Astrocyte (in vitro differentiated cells and primary cell): ENCODE data around the gene PPIF. TPM values are rescaled to one million over a fixed set of nuclear protein-coding genes. Genes with fewer than 3 reads are reported as not detected.

ENCODE experiments used
- DNase-seq: peaks from one replicate; pipeline ENCODE4 v3.0.0-alpha.2; 2010; ENCODE audit warnings: low read depth
- FAIRE-seq: peaks from 2 replicates; lab custom pipeline; 2011; peaks lifted over from hg19 to GRCh38; lab: Jason Lieb, UNC
- H2AFZ ChIP-seq: 2 replicates; pipeline ENCODE4 v1.6.0; 2012; ENCODE audit warnings: low read depth, low read length, inconsistent platforms
- H3K27ac ChIP-seq: 2 replicates; pipeline ENCODE4 v1.5.1; 2011; ENCODE audit warnings: low read depth, low read length, inconsistent platforms
- H3K27me3 ChIP-seq: 2 replicates; pipeline ENCODE4 v1.6.0; 2011; ENCODE audit warnings: low read length, inconsistent platforms; ENCODE audit not compliant: insufficient read depth
- H3K36me3 ChIP-seq: 2 replicates; pipeline ENCODE4 v1.5.1; 2011; ENCODE audit warnings: low read length, inconsistent platforms; ENCODE audit not compliant: insufficient read depth
- H3K4me1 ChIP-seq: 2 replicates; pipeline ENCODE4 v1.5.1; 2011; ENCODE audit warnings: low read length, inconsistent platforms; ENCODE audit not compliant: insufficient read depth
- H3K4me2 ChIP-seq: 2 replicates; pipeline ENCODE4 v1.6.0; 2012; ENCODE audit warnings: low read length, inconsistent platforms
- H3K4me3 ChIP-seq: 2 replicates; pipeline ENCODE4 v1.5.1; 2011; ENCODE audit warnings: low read depth, mild to moderate bottlenecking, low read length, inconsistent platforms; ENCODE audit not compliant: insufficient read depth
- H3K79me2 ChIP-seq: 2 replicates; pipeline ENCODE4 v1.6.0; 2012; ENCODE audit warnings: mild to moderate bottlenecking, low read length, inconsistent platforms; ENCODE audit not compliant: insufficient read depth
- H3K9ac ChIP-seq: 2 replicates; pipeline ENCODE4 v1.6.0; 2012; ENCODE audit warnings: mild to moderate bottlenecking, low read length, inconsistent platforms
- H3K9me3 ChIP-seq: 2 replicates; pipeline ENCODE4 v1.5.1; 2012; ENCODE audit warnings: low read depth, mild to moderate bottlenecking, low read length, inconsistent platforms; ENCODE audit not compliant: insufficient read depth
- H4K20me1 ChIP-seq: 2 replicates; pipeline ENCODE4 v1.6.0; 2012; ENCODE audit warnings: low read length, inconsistent platforms; ENCODE audit not compliant: insufficient read depth
- H3K27ac Mint-ChIP-seq: one replicate; pipeline ENCODE4 v1.8.0; 2021; ENCODE audit warnings: mild to moderate bottlenecking, mixed read lengths; ENCODE audit not compliant: unreplicated experiment
- H3K27me3 Mint-ChIP-seq: one replicate; pipeline ENCODE4 v1.8.0; 2021; ENCODE audit warnings: low read depth, mixed read lengths; ENCODE audit not compliant: unreplicated experiment
- H3K36me3 Mint-ChIP-seq: one replicate; pipeline ENCODE4 v1.8.0; 2021; ENCODE audit warnings: low read depth, mixed read lengths; ENCODE audit not compliant: unreplicated experiment
- H3K4me1 Mint-ChIP-seq: one replicate; pipeline ENCODE4 v1.8.0; 2021; ENCODE audit warnings: low read depth, mixed read lengths; ENCODE audit not compliant: unreplicated experiment
- H3K4me3 Mint-ChIP-seq: one replicate; pipeline ENCODE4 v1.8.0; 2021; ENCODE audit warnings: mild to moderate bottlenecking, moderate library complexity, mixed read lengths; ENCODE audit not compliant: unreplicated experiment
- H3K9me3 Mint-ChIP-seq: one replicate; pipeline ENCODE4 v1.8.0; 2021; ENCODE audit warnings: mild to moderate bottlenecking, mixed read lengths; ENCODE audit not compliant: unreplicated experiment
- CTCF ChIP-seq: IDR thresholded peaks from 2 replicates; pipeline ENCODE4 v1.5.1; 2011; ENCODE audit warnings: low read depth, mild to moderate bottlenecking, inconsistent platforms, low read length, moderate library complexity; ENCODE audit not compliant: insufficient read depth
- EZH2 ChIP-seq: IDR thresholded peaks from 2 replicates; pipeline ENCODE4 v1.6.1; 2012; ENCODE audit warnings: mild to moderate bottlenecking, low read length, inconsistent platforms; ENCODE audit not compliant: insufficient read depth
- total RNA-seq: library from RNA; stranded (reverse); gene quantifications from 2 replicates; pipeline ENCODE4 v1.2.1, GENCODE V29; 2021

PPIF gene
- total RNA-seq, 1 donor from 2014 or later, result 31.7 TPM

GRCh38 chr10:79384773-79385391, 37.6 kb downstream of the PPIF start:
- Histone ChIP-seq H3K4me1 (peaks cover 24% of the 10 kb centered on the region), H3K36me3 (peaks cover 6% of the 10 kb centered on the region), H4K20me1 (peaks cover 4% of the 10 kb centered on the region), H3K9me3 (no peaks in the 10 kb centered on the region), H3K27me3 (no peaks in the 10 kb centered on the region), H3K4me2 (no peak overlapping the region), H3K4me3 (no peak overlapping the region), H3K9ac (no peak overlapping the region), H3K27ac (no peak overlapping the region), H3K79me2 (no peaks in the 10 kb centered on the region), H2AFZ (no peak overlapping the region)
- TF ChIP-seq EZH2 (no peak), CTCF (no peak)
- Mint-ChIP-seq H3K9me3 (no peaks in the 10 kb centered on the region), H3K4me1 (peaks cover 16% of the 10 kb centered on the region), H3K4me3 (no peak overlapping the region), H3K27me3 (no peaks in the 10 kb centered on the region), H3K36me3 (peaks cover 2% of the 10 kb centered on the region), H3K27ac (no peak overlapping the region)
- DNase-seq (no peak), FAIRE-seq (no peak)

- H3K27me3 ChIP-seq, result no peaks in the 10 kb centered on the region
- Mint-ChIP-seq H3K9me3 (no peaks in the 10 kb centered on the region), H3K4me1 (peaks cover 16% of the 10 kb centered on the region), H3K27ac (no peak overlapping the region), H3K36me3 (peaks cover 2% of the 10 kb centered on the region), H3K27me3 (no peaks in the 10 kb centered on the region), H3K4me3 (no peak overlapping the region)
- H3K79me2 ChIP-seq, result no peaks in the 10 kb centered on the region
- H3K36me3 ChIP-seq, result peaks cover 6% of the 10 kb centered on the region
- FAIRE-seq, result no peak
- no peak overlapping the region for H3K4me3 ChIP-seq
- no peak overlapping the region for H3K27ac ChIP-seq
- H4K20me1 ChIP-seq, result peaks cover 4% of the 10 kb centered on the region
- no peak overlapping the region for H3K4me2 ChIP-seq
- no peak overlapping the region for H3K9ac ChIP-seq
- DNase-seq, result no peak
- H2AFZ ChIP-seq, result no peak overlapping the region
- TF ChIP-seq EZH2, result no peak
- TF ChIP-seq CTCF, result no peak
- no peaks in the 10 kb centered on the region for H3K9me3 ChIP-seq
- peaks cover 20% of the 10 kb centered on the region for H3K4me1 ChIP-seq
Measured at GRCh38 chr10:79385392-79385795, 38.1 kb downstream of the PPIF start.

GRCh38 chr10:79385804-79386531, 38.7 kb downstream of the PPIF start:
- Mint-ChIP-seq H3K36me3 (peaks cover 2% of the 10 kb centered on the region), H3K27ac (no peak overlapping the region), H3K4me3 (no peak overlapping the region), H3K4me1 (peaks cover 16% of the 10 kb centered on the region), H3K9me3 (no peaks in the 10 kb centered on the region), H3K27me3 (no peaks in the 10 kb centered on the region)
- H3K9me3 ChIP-seq, result no peaks in the 10 kb centered on the region
- DNase-seq (no peak), FAIRE-seq (no peak)
- peaks cover 8% of the 10 kb centered on the region for H3K36me3 ChIP-seq
- H3K4me1 ChIP-seq, result peaks cover 17% of the 10 kb centered on the region
- TF ChIP-seq EZH2 (no peak), CTCF (no peak)
- H4K20me1 ChIP-seq, result peaks cover 4% of the 10 kb centered on the region
- no peak overlapping the region for H3K4me2 ChIP-seq
- H3K9ac ChIP-seq, result no peak overlapping the region
- no peaks in the 10 kb centered on the region for H3K27me3 ChIP-seq
- H3K4me3 ChIP-seq, result no peak overlapping the region
- H2AFZ ChIP-seq, result no peak overlapping the region
- H3K79me2 ChIP-seq, result no peaks in the 10 kb centered on the region
- H3K27ac ChIP-seq, result no peak overlapping the region
